HepG2 (cell line): ENCODE measurements around the gene ARAP3. TPM values are rescaled to one million over a fixed set of nuclear protein-coding genes. Genes with fewer than 3 reads are reported as not detected.

Source experiments
- CEBPZ ChIP-seq: IDR thresholded peaks from 2 replicates; pipeline ENCODE4 v1.6.1; 2012; ENCODE audit warnings: low read length, improper control_type of control experiment
- FUBP1 ChIP-seq: sonication (generic); formaldehyde crosslinking; IDR thresholded peaks from 2 replicates; pipeline ENCODE4 v1.5.1; 2020; ENCODE audit warnings: missing genetic modification reagents, mild to moderate bottlenecking, borderline replicate concordance
- IKZF5 ChIP-seq: IDR thresholded peaks from 2 replicates; pipeline ENCODE4 v1.6.1; 2018; ENCODE audit warnings: missing genetic modification reagents, mild to moderate bottlenecking, missing compliant biosample characterization
- MTA1 ChIP-seq: sonication (generic); formaldehyde crosslinking; IDR thresholded peaks from 2 replicates; pipeline ENCODE4 v1.4.0; 2020; ENCODE audit warnings: missing genetic modification reagents, mild to moderate bottlenecking, borderline replicate concordance
- NFAT5 ChIP-seq: sonication (generic); formaldehyde crosslinking; IDR thresholded peaks from 2 replicates; pipeline ENCODE4 v1.4.0; 2020; ENCODE audit warnings: missing genetic modification reagents
- NRL ChIP-seq: sonication (generic); formaldehyde crosslinking; IDR thresholded peaks from 2 replicates; pipeline ENCODE4 v1.5.0; 2020; ENCODE audit warnings: missing genetic modification reagents, mild to moderate bottlenecking, moderate library complexity, borderline replicate concordance
- PHB2 ChIP-seq: fragments of 450-650 bp; IDR thresholded peaks from 2 replicates; pipeline ENCODE4 v1.6.1; 2018; ENCODE audit not compliant: partially characterized antibody
- SALL2 ChIP-seq: sonication (generic); formaldehyde crosslinking; IDR thresholded peaks from 2 replicates; pipeline ENCODE4 v1.8.1; 2023; ENCODE audit warnings: mild to moderate bottlenecking, missing genetic modification reagents, inconsistent platforms
- TCF7 ChIP-seq: sonication (generic); IDR thresholded peaks from 2 replicates; pipeline ENCODE4 v1.6.1; 2016; ENCODE audit warnings: antibody characterized with exemption, low read depth
- ZNF143 ChIP-seq: sonication (generic); formaldehyde crosslinking; IDR thresholded peaks from 2 replicates; pipeline ENCODE4 v1.4.0; 2020; ENCODE audit warnings: missing genetic modification reagents
- ZNF547 ChIP-seq: sonication (generic); formaldehyde crosslinking; IDR thresholded peaks from 2 replicates; pipeline ENCODE4 v1.5.1; 2020; ENCODE audit warnings: mild to moderate bottlenecking, missing genetic modification reagents
- ZNF552 ChIP-seq: sonication (generic); formaldehyde crosslinking; IDR thresholded peaks from 2 replicates; pipeline ENCODE4 v1.9.0; 2022; ENCODE audit warnings: missing genetic modification reagents, mild to moderate bottlenecking, borderline replicate concordance
- ZNF572 ChIP-seq: sonication (generic); formaldehyde crosslinking; IDR thresholded peaks from 2 replicates; pipeline ENCODE4 v1.5.1; 2020; ENCODE audit warnings: mild to moderate bottlenecking, missing genetic modification reagents
- ZNF704 ChIP-seq: sonication (generic); formaldehyde crosslinking; IDR thresholded peaks from 2 replicates; pipeline ENCODE4 v1.8.1; 2023; ENCODE audit warnings: mild to moderate bottlenecking, inconsistent platforms, moderate library complexity, missing genetic modification reagents, borderline replicate concordance
- ZNF749 ChIP-seq: sonication (generic); formaldehyde crosslinking; IDR thresholded peaks from 2 replicates; pipeline ENCODE4 v1.8.0; 2022; ENCODE audit warnings: mild to moderate bottlenecking, missing genetic modification reagents, moderate library complexity, borderline replicate concordance
- polyA plus RNA-seq, 8 experiments: library from polyadenylated mRNA; depleted of rRNA in 3 of 8; stranded (reverse) in 7 of 8; unstranded in 1 of 8; fragments of >200 nt; fragmentation: Illumina TruSeq in 4 of 8; extraction: Trizol in 4 of 8; gene quantifications; 2 replicates each; pipeline versions ENCODE4 v1.2.1 to v1.2.3, GENCODE V29; 2011 to 2016; ENCODE audit warnings: low read depth in 4 of 8, missing spikeins in 1 of 8, mixed read lengths in 1 of 8; ENCODE audit not compliant: insufficient read depth in 1 of 8
- total RNA-seq, 5 experiments: library from RNA; depleted of rRNA; stranded (reverse); fragments of >200 nt; fragmentation: Illumina TruSeq; extraction: Trizol; gene quantifications; 2 replicates each; pipeline ENCODE4 v1.2.3, GENCODE V29; 2016; ENCODE audit warnings: low read depth in 1 of 5

The ARAP3 gene
- total and polyA plus RNA-seq, 2 of the 13 experiments (the other 11 are each of a cell fraction or from before 2014, with no cell fraction given): 0.25 TPM; not detected in 1

- no peak for TF ChIP-seq NFAT5 (CRISPR knock-in tag)
- TF ChIP-seq PHB2: no peak
- TF ChIP-seq NRL (CRISPR knock-in tag): no peak
- TF ChIP-seq MTA1 (CRISPR knock-in tag): no peak
- TF ChIP-seq CEBPZ: no peak
- no peak for TF ChIP-seq ZNF572
- no peak for TF ChIP-seq ZNF749
- TF ChIP-seq ZNF547 (CRISPR knock-in tag): 0 out of 2 replicates have a peak, but pooled peaks have one; percentile 4
- no peak for TF ChIP-seq TCF7
- no peak for TF ChIP-seq ZNF143 (CRISPR knock-in tag)
- TF ChIP-seq SALL2 (CRISPR knock-in tag): no peak
- TF ChIP-seq ZNF552 (CRISPR knock-in tag): no peak
- TF ChIP-seq IKZF5 (CRISPR knock-in tag): 0 out of 2 replicates have a peak, but pooled peaks have one; percentile 31
- no peak for TF ChIP-seq ZNF704 (CRISPR knock-in tag)
- no peak for TF ChIP-seq FUBP1
These were observed 63.8 kb downstream of the ARAP3 start (continued) for GRCh38 chr5:141618030-141618803.
